ENCODE data around the gene ENTREP1. TPM values are rescaled to one million over a fixed set of nuclear protein-coding genes. Genes with fewer than 3 reads are reported as not detected.

The ENTREP1 gene
- total and polyA plus RNA-seq, 2 of the 4 experiments (the other 2 are of a cell fraction) = not detected

GRCh38 chr9:69395718-69396117 is 70.7 kb downstream of the ENTREP1 start:
- Histone ChIP-seq H4K20me1 (ENCODE audit: insufficient read depth, low read length) (no peaks in the 10 kb centered on the region), H2AK5ac (ENCODE audit: low read depth, low read length) (no peak overlapping the region), H3K36me3 (ENCODE audit: control insufficient read depth, insufficient read depth, low read length) (no peaks in the 10 kb centered on the region), H3K9me1 (ENCODE audit: insufficient read depth, low read length) (no peaks in the 10 kb centered on the region), H3K27ac (ENCODE audit: insufficient read depth, low read length) (no peak overlapping the region), H3K4me2 (ENCODE audit: low read depth, low read length) (no peak overlapping the region), H2BK15ac (ENCODE audit: low read depth, low read length) (no peak overlapping the region), H2AK9ac (replicated peaks; ENCODE audit: low read depth, low read length, poor library complexity) (no peak overlapping the region), H3K27me3 (ENCODE audit: control insufficient read depth, insufficient read depth, low read length) (peaks cover 6% of the 10 kb centered on the region), H2BK20ac (ENCODE audit: low read depth, low read length) (no peak overlapping the region), H3K4ac (ENCODE audit: low read depth, low read length) (no peak overlapping the region), H4K8ac (ENCODE audit: low read depth in 2 of 2, low read length in 2 of 2) (no peak overlapping the region), H4K5ac (ENCODE audit: low read depth, low read length) (no peak overlapping the region), H3K18ac (ENCODE audit: low read depth, low read length) (no peak overlapping the region), H4K91ac (ENCODE audit: insufficient read depth, low read depth, low read length) (no peak overlapping the region), H3K23ac (ENCODE audit: low read depth, low read length) (no peak overlapping the region), H3K4me1 (ENCODE audit: control insufficient read depth, insufficient read depth, low read length) (no peaks in the 10 kb centered on the region), H3K9me3 (ENCODE audit: control insufficient read depth, insufficient read depth, low read length) (no peaks in the 10 kb centered on the region), H2AFZ (replicated peaks; ENCODE audit: low read length, poor library complexity) (peak overlapping the region; percentile 11), H3K4me3 (ENCODE audit: insufficient read depth, low read depth, low read length) (no peak overlapping the region), H3K56ac (ENCODE audit: extremely low read depth, insufficient read depth, low read length) (no peak overlapping the region), H3K14ac (replicated peaks; ENCODE audit: low read depth, low read length) (no peak overlapping the region), H3K79me1 (ENCODE audit: low read depth in 1 of 2, low read length in 2 of 2) (no peaks in the 10 kb centered on the region), H3K9ac (ENCODE audit: low read depth, low read length) (no peak overlapping the region), H2BK120ac (ENCODE audit: low read depth, low read length) (no peak overlapping the region), H2BK5ac (ENCODE audit: low read depth, low read length, poor library complexity, severe bottlenecking) (no peak overlapping the region)
- no peak for TF ChIP-seq POLR2A (IDR thresholded peaks at IDR 0.05; ENCODE audit: low read depth, low read length)
- no peak for TF ChIP-seq MAZ (IDR thresholded peaks at IDR 0.05; ENCODE audit: borderline replicate concordance, low read depth, low read length)
- DNase-seq (no peak), ATAC-seq (ENCODE audit: low read depth) (no peak)
- ChIA-PET CTCF (no interaction called here), POLR2A (ENCODE audit: unreplicated experiment) (no interaction called here)
- no CpG with 5 or more reads among the region's 5 CpGs for WGBS, 2 experiments (ENCODE audit: extremely low coverage in 2 of 2, insufficient read length in 1 of 2)
- dilution Hi-C loops (cut with HindIII; ENCODE audit: low sequenced_read_pairs, unreplicated experiment) (no loop called here), intact Hi-C loops (cut with micrococcal nuclease) (no loop called here), in situ Hi-C loops (cut with MboI; ENCODE audit: low sequenced_read_pairs) (no loop called here)
- no TSS peak for BruUV-seq (replicated peaks)

All from IMR-90 (cell line).